ENCODE results near the gene GARNL3. TPM values are rescaled to one million over a fixed set of nuclear protein-coding genes. Genes with fewer than 3 reads are reported as not detected.

GARNL3 gene
- total RNA-seq, 6 experiments from 2014 or later, result 4.4 to 9.7 (median 6.1) TPM

DNA sequence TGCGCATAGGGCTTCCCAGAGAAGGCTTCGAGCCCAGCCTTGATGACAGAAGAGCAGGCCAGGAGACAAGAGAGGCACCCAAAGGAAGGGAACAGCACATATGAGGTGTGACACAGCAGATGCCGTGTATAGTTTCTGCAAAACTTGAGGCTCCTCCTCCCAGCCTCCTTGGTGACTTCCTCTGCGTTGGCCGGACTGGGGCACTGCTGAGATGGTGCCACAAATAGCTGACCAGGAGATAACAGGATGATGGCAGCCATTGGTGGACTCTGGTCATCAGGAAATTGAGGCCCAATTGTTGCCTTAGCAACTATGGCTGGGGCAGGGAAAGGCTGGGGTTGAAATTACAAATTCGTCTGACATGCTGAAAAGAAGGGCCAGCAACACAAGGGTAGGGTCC, 154.8 kb downstream of the GARNL3 start:
- H3K4me1 ChIP-seq, result peaks cover 0 to 25% (median 3%) of the 10 kb centered on the region in 4 donors

DNA sequence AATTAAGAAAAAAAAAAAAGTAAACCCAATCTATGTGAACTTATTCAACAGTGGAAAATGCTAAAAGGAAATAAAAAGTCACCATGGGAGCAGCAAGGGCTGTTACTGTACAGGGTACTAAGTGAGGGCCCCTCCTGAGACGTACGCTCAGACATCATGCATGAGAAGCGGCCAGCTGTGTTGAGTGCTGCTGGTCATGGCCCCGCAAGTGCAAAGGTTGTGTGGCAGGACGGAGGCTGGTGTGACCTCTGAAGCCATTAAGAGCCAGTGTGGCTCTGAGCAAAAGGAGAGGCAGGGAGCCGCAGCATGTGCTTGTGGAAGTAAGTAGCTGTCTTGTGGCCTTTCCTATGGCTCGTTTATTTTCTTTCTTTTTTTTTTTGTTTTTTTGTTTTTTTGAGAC, 156.5 kb downstream of the GARNL3 start:
- Histone ChIP-seq H3K4me3 (no peak overlapping the region), H3K36me3 (no peaks in the 10 kb centered on the region), H3K9me3 (no peaks in the 10 kb centered on the region), H3K27ac (no peak overlapping the region), H3K4me1 (peaks cover 0 to 37% (median 8%) of the 10 kb centered on the region in 4 donors), H3K27me3 (no peaks in the 10 kb centered on the region)
- no peak for DNase-seq
- ATAC-seq, result no peak
- WGBS (ENCODE audit: insufficient coverage, low coverage, low lambda C conversion rate, missing lambda C conversion rate), result 55% methylated on average over 5 of the region's 7 CpGs
- intact Hi-C loops (cut with DNase I), result no loop called here
- TF ChIP-seq POLR2A (IDR thresholded peaks at IDR 0.05) (no peak), CTCF (IDR thresholded peaks at IDR 0.05) (no peak)

More for the DNA sequence above, 154.8 kb downstream of the GARNL3 start:
- Histone ChIP-seq H3K9me3 (no peaks in the 10 kb centered on the region), H3K36me3 (no peaks in the 10 kb centered on the region), H3K4me3 (no peak overlapping the region), H3K27me3 (no peaks in the 10 kb centered on the region), H3K27ac (no peak overlapping the region)
- 73% methylated on average over 5 of the region's 6 CpGs for WGBS (ENCODE audit: insufficient coverage, low coverage, low lambda C conversion rate, missing lambda C conversion rate)
- DNase-seq (no peak), ATAC-seq (no peak)
- TF ChIP-seq POLR2A (IDR thresholded peaks at IDR 0.05), result no peak
- no peak for TF ChIP-seq CTCF (IDR thresholded peaks at IDR 0.05)
- intact Hi-C loops (cut with DNase I), result no loop called here

DNA sequence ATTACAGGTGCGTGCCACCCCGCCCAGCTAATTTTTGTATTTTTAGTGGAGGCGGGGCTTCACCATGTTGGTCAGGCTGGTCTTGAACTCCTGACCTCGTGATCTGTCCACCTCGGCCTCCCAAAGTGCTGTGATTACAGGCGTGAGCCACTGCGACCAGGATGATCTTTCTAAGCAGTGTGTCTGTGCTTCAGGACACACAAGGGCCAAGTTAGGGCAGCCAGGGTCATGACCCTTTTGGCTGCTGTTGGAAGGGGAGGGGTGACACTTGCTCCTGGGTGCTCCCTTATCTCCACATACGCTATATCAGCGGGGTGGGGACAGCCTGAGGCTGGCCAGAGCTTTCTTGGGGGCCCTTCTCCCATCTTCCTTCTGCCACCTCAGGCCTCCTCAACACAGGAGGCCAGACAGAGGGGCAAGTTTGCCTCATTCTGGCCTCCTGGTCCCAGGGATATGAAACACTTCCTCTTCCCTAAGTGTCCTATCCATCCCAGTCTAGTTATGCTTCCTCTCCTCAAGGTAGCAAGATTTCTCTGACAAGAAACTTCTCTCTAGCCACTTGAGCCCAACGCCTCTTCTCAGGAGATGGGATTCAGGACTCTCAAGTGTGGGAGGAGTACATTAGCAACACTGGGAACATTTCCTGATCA, 157.7 kb downstream of the GARNL3 start:
- intact Hi-C loops (cut with DNase I), result no loop called here
- no peak for DNase-seq
- TF ChIP-seq CTCF (IDR thresholded peaks at IDR 0.05) (no peak), POLR2A (IDR thresholded peaks at IDR 0.05) (no peak)
- peak in 2 of 4 donors; percentile 7 to 12 for ATAC-seq
- whole genome bisulfite sequencing (ENCODE audit: insufficient coverage, low coverage, low lambda C conversion rate, missing lambda C conversion rate), result 69% methylated on average over 8 of the region's 10 CpGs
- H3K4me3 ChIP-seq, result no peak overlapping the region
- H3K9me3 ChIP-seq, result no peaks in the 10 kb centered on the region
- H3K27ac ChIP-seq, result no peak overlapping the region
- H3K4me1 ChIP-seq, result peaks cover 0 to 38% (median 8%) of the 10 kb centered on the region in 4 donors
- H3K27me3 ChIP-seq, result no peaks in the 10 kb centered on the region
- H3K36me3 ChIP-seq, result no peaks in the 10 kb centered on the region

GRCh38 chr9:127422787-127423186, 158.2 kb downstream of the GARNL3 start:
- DNase-seq (no peak), ATAC-seq (no peak)
- Histone ChIP-seq H3K9me3 (no peaks in the 10 kb centered on the region), H3K27me3 (no peaks in the 10 kb centered on the region), H3K4me3 (peak overlapping the region; percentile 64 to 95 (median 89)), H3K4me1 (peaks cover 0 to 38% (median 8%) of the 10 kb centered on the region in 4 donors), H3K36me3 (no peaks in the 10 kb centered on the region), H3K27ac (no peak overlapping the region)
- WGBS (ENCODE audit: insufficient coverage, low coverage, low lambda C conversion rate, missing lambda C conversion rate), result 53% methylated on average over 6 of the region's 6 CpGs
- intact Hi-C loops (cut with DNase I), result no loop called here
- no peak for TF ChIP-seq POLR2A (IDR thresholded peaks at IDR 0.05)
- TF ChIP-seq CTCF (IDR thresholded peaks at IDR 0.05), result no peak

All from right lobe of liver (tissue), 6 donors.